Stimulated activated naive CD8-positive, alpha-beta T cell treated with anti-CD3 and anti-CD28 coated beads, Interleukin-15, Interleukin-2, amounts not matched to agents 100 ng/mL and 50 ng/mL, for 24 hours (primary cell): ENCODE measurements around the gene AGK.
"Not testable (repeated sequence)": the region's sequence is repeated elsewhere in the genome, so short reads cannot be mapped to it uniquely, and the experiment has no call there.

ENCODE experiments used
- H3K27ac Mint-ChIP-seq: one replicate; pipeline ENCODE4 v1.8.0; 2021; ENCODE audit warnings: mild to moderate bottlenecking, mixed read lengths
- H3K27me3 Mint-ChIP-seq: one replicate; pipeline ENCODE4 v1.8.0; 2021; ENCODE audit warnings: mixed read lengths
- H3K36me3 Mint-ChIP-seq: one replicate; pipeline ENCODE4 v1.8.0; 2021; ENCODE audit warnings: low read depth, mixed read lengths
- H3K4me1 Mint-ChIP-seq: one replicate; pipeline ENCODE4 v1.8.0; 2021; ENCODE audit warnings: low read depth, mixed read lengths
- H3K4me3 Mint-ChIP-seq: one replicate; pipeline ENCODE4 v1.8.0; 2021; ENCODE audit warnings: mild to moderate bottlenecking, mixed read lengths
- H3K9me3 Mint-ChIP-seq: one replicate; pipeline ENCODE4 v1.8.0; 2021; ENCODE audit warnings: mixed read lengths

The AGK gene

DNA sequence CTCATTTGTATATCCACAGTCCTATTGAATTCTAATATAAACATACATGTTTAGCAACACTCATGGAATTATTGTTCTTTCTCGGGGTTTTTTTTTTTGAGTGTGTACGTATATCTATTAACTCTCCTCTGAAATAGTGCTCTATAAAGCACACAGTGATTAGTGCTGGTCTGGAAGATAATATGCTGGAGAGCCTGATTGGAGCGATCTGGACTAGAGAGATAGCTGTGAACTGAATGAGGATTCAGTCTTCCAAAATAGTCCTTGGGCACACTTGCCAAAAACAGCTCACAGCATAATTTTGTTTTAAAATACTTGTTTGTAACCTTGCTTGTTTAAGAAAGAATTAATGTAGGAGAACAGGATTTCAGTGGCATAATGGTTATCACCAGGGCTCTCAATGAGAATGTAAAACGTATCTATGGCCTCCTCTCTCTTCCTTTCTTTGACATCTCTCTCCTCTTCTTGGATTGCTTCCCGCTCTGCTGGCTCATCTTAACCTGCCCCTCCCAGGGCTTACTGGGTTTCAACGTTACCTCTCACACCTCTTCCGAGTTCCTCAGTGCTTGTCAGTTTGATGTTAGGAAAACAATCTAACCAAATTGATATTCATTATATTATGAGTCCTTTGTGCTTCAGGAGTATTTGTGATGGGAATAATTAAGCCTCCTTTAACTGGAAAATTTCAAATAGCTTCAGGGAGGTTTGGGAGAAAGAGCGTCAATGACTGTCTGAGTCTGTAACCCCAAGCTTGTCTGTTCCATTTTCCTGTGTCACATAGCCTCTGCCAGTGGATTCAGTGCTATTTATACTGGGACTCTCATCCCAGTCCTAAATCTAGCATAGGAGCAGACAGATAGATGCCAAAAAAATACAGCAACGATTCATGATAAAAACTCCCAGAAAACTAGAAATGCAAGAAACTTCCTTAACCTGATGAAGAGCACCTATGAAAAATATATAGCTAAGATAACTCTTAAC, 16.2 kb upstream of the AGK start:
- Mint-ChIP-seq H3K27me3 (peaks cover 58% of the 10 kb centered on the region), H3K4me3 (no peak overlapping the region), H3K9me3 (no peaks in the 10 kb centered on the region), H3K4me1 (peaks cover 6% of the 10 kb centered on the region), H3K36me3 (no peaks in the 10 kb centered on the region), H3K27ac (no peak overlapping the region)

GRCh38 chr7:141537906-141538305, 13.3 kb upstream of the AGK start:
- H3K27me3 Mint-ChIP-seq = peaks cover 56% of the 10 kb centered on the region
- peaks cover 6% of the 10 kb centered on the region for H3K4me1 Mint-ChIP-seq
- H3K4me3 Mint-ChIP-seq = no peak overlapping the region
- no peaks in the 10 kb centered on the region for H3K9me3 Mint-ChIP-seq
- H3K27ac Mint-ChIP-seq = no peak overlapping the region
- no peaks in the 10 kb centered on the region for H3K36me3 Mint-ChIP-seq

DNA sequence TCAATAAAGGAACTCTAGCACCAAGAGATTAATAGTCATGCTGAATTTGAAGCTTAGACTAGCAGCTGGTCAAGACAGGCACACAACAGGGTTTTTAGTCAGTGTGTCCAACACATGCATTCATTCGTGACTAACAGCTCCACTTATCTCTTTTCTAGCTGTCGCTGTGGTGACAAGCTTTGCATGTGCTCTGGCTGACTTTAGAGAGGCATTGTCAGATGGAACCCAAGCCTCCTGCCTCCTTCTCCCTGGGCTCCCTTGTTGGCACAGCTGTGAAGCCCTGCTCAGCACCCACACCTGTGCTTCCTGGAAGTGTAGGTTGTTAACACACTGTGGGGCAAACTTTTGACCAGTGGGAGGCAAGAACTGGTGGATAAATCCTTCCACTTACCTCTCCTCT, 9.8 kb upstream of the AGK start:
- no peaks in the 10 kb centered on the region for H3K36me3 Mint-ChIP-seq
- no peak overlapping the region for H3K4me3 Mint-ChIP-seq
- H3K9me3 Mint-ChIP-seq = no peaks in the 10 kb centered on the region
- no peak overlapping the region for H3K27ac Mint-ChIP-seq
- peaks cover 22% of the 10 kb centered on the region for H3K4me1 Mint-ChIP-seq
- H3K27me3 Mint-ChIP-seq = peaks cover 36% of the 10 kb centered on the region

DNA sequence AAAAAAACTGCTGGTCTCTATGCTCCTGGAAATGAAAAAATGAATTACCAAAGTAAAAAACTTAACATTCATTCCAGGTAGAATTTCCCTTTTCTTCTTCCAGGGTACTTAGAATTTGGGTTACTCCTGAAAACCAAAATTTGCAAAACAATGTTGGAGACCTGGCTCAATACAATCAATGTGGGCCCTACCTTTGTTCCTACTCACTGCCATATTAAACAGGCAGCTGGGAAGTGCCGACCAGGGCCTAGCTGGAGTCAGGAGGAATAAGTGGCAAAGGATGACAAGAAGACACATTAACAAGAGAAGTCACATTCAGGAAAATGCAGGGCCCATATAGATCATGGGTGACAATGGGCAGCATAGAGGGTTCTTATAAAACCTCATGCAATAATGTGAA, 6.4 kb upstream of the AGK start:
- no peak overlapping the region for H3K4me3 Mint-ChIP-seq

DNA sequence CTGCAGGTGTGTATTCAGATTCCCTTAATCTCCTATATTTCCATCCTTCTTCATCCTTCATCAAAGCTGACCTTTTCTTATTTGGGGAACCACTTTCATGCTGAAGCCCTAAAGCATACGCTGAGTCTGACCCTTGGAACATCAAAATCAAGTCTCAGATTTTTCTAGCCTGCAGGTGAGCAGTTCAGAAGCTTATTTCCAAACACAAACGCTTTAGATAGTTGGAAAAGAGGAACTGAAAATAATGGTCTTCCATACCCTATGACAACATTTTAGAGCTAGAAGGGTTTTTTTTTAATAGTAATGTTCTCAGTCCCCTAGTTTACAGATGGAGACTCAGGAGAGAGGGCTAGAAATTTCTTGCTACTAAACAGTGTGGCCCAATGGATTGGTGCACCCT, 1.6 kb upstream of the AGK start:
- H3K9me3 Mint-ChIP-seq = no peaks in the 10 kb centered on the region
- no peak overlapping the region for H3K27ac Mint-ChIP-seq

More for the DNA sequence above, 6.4 kb upstream of the AGK start:
- peaks cover 25% of the 10 kb centered on the region for H3K4me1 Mint-ChIP-seq
- no peaks in the 10 kb centered on the region for H3K36me3 Mint-ChIP-seq
- peaks cover 10% of the 10 kb centered on the region for H3K27me3 Mint-ChIP-seq
- peak overlapping the region; percentile 12 for H3K27ac Mint-ChIP-seq
- H3K9me3 Mint-ChIP-seq = no peaks in the 10 kb centered on the region

DNA sequence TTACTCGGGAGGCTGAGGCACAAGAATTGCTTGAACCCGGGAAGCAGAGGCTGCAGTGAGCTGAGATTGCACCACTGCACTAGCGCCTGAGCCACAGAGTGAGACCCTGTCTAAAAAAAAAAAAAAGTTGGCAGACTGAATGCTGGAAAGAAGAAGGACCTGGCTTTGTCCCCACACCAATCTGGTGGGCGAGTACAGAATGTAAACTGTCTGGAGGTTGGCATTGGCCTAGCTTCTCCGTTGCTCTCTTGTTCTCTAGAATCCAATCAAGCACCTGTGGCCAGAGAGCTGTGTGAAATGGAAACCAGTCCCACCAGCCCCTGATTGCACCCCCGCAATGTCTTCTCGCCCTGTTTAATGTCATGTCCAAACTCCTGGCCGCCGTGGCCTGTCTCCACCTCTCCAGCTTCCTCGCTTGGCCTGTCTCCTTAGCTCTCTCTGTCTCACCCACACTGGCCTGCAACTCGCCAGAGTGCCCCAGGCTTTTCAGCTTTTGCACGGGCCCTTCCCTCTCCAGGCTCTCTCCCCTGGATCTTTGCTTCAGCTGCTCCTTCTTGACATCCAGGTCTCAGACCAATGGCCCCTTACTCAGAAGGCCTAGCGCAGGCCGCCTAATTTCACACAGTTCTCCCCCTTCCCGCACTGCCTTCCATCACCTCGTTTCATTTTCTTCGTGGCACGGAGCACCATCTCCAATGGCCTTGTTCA, 670 bp upstream of the AGK start:
- Mint-ChIP-seq H3K27me3 (no peaks in the 10 kb centered on the region), H3K9me3 (no peaks in the 10 kb centered on the region), H3K27ac (peak overlapping the region; percentile 92), H3K4me3 (peak overlapping the region; percentile 97), H3K4me1 (peaks cover 53% of the 10 kb centered on the region), H3K36me3 (peaks cover 34% of the 10 kb centered on the region)

More for the DNA sequence above, 1.6 kb upstream of the AGK start:
- Mint-ChIP-seq H3K27me3 (no peaks in the 10 kb centered on the region), H3K4me1 (peaks cover 52% of the 10 kb centered on the region), H3K4me3 (no peak overlapping the region), H3K36me3 (peaks cover 24% of the 10 kb centered on the region)

DNA sequence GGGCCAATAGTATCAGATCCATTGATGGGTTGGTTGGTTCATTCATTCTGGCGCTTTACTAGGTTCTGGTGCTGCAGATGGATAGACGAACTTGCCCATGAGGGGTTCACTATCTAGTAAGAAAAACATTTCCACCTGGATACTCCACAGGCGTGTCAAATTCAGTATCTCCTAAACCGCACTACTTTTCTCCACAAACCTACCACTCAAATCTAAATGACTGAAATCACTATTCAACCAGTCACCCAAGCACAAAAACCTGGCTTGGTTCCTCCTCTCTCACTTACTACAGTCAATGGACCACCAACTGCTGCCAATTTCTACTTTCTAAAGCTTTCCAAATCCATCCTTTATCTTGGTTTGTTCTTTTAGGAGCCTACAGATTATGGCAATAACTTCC, 572 bp downstream of the AGK start:
- peaks cover 46% of the 10 kb centered on the region for H3K36me3 Mint-ChIP-seq
- H3K4me3 Mint-ChIP-seq = peak overlapping the region; percentile 97
- peaks cover 53% of the 10 kb centered on the region for H3K4me1 Mint-ChIP-seq
- peak overlapping the region; percentile 92 for H3K27ac Mint-ChIP-seq
- H3K9me3 Mint-ChIP-seq = no peaks in the 10 kb centered on the region
- H3K27me3 Mint-ChIP-seq = no peaks in the 10 kb centered on the region

GRCh38 chr7:141557360-141557759, 6.2 kb downstream of the AGK start:
- peak overlapping the region; percentile 61 for H3K4me3 Mint-ChIP-seq
- H3K4me1 Mint-ChIP-seq = peaks cover 92% of the 10 kb centered on the region
- no peaks in the 10 kb centered on the region for H3K27me3 Mint-ChIP-seq
- H3K27ac Mint-ChIP-seq = peak overlapping the region; percentile 88
- H3K36me3 Mint-ChIP-seq = peaks cover 92% of the 10 kb centered on the region
- H3K9me3 Mint-ChIP-seq = peaks cover 6% of the 10 kb centered on the region

- H3K4me1 Mint-ChIP-seq = peaks cover 92% of the 10 kb centered on the region
- H3K27me3 Mint-ChIP-seq, H3K9me3 Mint-ChIP-seq: not testable (repeated sequence)
- peak overlapping the region; percentile 61 for H3K4me3 Mint-ChIP-seq
- peak overlapping the region; percentile 88 for H3K27ac Mint-ChIP-seq
- peaks cover 92% of the 10 kb centered on the region for H3K36me3 Mint-ChIP-seq
Measured at GRCh38 chr7:141557831-141558531, 6.8 kb downstream of the AGK start.

GRCh38 chr7:141558544-141559183, 7.5 kb downstream of the AGK start:
- Mint-ChIP-seq H3K4me3 (peak overlapping the region; percentile 61), H3K4me1 (peaks cover 92% of the 10 kb centered on the region), H3K27ac (peak overlapping the region; percentile 88), H3K36me3 (peaks cover 92% of the 10 kb centered on the region), H3K9me3 (peaks cover 9% of the 10 kb centered on the region), H3K27me3 (no peaks in the 10 kb centered on the region)

- peaks cover 97% of the 10 kb centered on the region for H3K4me1 Mint-ChIP-seq
- peaks cover 97% of the 10 kb centered on the region for H3K36me3 Mint-ChIP-seq
- peaks cover 12% of the 10 kb centered on the region for H3K9me3 Mint-ChIP-seq
- H3K27me3 Mint-ChIP-seq = no peaks in the 10 kb centered on the region
- H3K27ac Mint-ChIP-seq = peak overlapping the region; percentile 88
- H3K4me3 Mint-ChIP-seq = peak overlapping the region; percentile 3
Measured at GRCh38 chr7:141559961-141560360, 8.8 kb downstream of the AGK start.

DNA sequence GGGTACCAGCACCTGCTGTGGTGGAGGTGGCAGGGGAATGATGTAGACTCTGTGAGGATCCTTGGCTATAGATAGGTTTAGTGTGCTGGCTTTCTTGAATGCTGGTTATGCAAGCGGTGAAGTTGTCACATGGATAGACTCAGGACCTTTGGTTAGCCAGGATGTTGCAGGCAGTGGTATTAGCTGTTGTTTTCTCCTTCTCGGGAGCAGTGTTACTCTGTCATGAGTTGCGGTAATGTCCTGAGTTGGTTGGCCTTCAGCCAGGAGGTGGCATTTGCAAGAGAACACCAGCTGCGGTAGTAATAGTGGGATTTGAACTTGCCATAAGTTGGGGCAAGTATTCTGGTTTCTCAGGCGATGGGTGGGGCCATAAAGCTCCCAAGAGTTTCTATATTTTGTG, 10.8 kb downstream of the AGK start:
- Mint-ChIP-seq H3K27ac (peak overlapping the region; percentile 95), H3K9me3 (peaks cover 12% of the 10 kb centered on the region), H3K36me3 (peaks cover 96% of the 10 kb centered on the region), H3K4me3 (no peak overlapping the region), H3K4me1 (peaks cover 95% of the 10 kb centered on the region), H3K27me3 (no peaks in the 10 kb centered on the region)

GRCh38 chr7:141562543-141562942, 11.3 kb downstream of the AGK start:
- peak overlapping the region; percentile 95 for H3K27ac Mint-ChIP-seq
- H3K27me3 Mint-ChIP-seq = no peaks in the 10 kb centered on the region
- H3K4me1 Mint-ChIP-seq = peaks cover 95% of the 10 kb centered on the region
- no peak overlapping the region for H3K4me3 Mint-ChIP-seq
- peaks cover 96% of the 10 kb centered on the region for H3K36me3 Mint-ChIP-seq
- H3K9me3 Mint-ChIP-seq = peaks cover 12% of the 10 kb centered on the region

GRCh38 chr7:141562972-141563371, 11.8 kb downstream of the AGK start:
- peaks cover 96% of the 10 kb centered on the region for H3K36me3 Mint-ChIP-seq
- H3K4me3 Mint-ChIP-seq = no peak overlapping the region
- peaks cover 95% of the 10 kb centered on the region for H3K4me1 Mint-ChIP-seq
- H3K27ac Mint-ChIP-seq = peak overlapping the region; percentile 95
- no peaks in the 10 kb centered on the region for H3K27me3 Mint-ChIP-seq
- peaks cover 12% of the 10 kb centered on the region for H3K9me3 Mint-ChIP-seq
